Activated naive CD4-positive, alpha-beta T cell (primary cell): ENCODE data around the gene UPK3BL2.
"Not testable (repeated sequence)": the region's sequence is repeated elsewhere in the genome, so short reads cannot be mapped to it uniquely, and the experiment has no call there.

Experiments
- DNase-seq, 4 experiments: peaks; one replicate each; lab custom pipeline; 2025; lab: John Stamatoyannopoulos, UW

UPK3BL2 gene, protein sequence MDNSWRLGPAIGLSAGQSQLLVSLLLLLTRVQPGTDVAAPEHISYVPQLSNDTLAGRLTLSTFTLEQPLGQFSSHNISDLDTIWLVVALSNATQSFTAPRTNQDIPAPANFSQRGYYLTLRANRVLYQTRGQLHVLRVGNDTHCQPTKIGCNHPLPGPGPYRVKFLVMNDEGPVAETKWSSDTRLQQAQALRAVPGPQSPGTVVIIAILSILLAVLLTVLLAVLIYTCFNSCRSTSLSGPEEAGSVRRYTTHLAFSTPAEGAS

DNA sequence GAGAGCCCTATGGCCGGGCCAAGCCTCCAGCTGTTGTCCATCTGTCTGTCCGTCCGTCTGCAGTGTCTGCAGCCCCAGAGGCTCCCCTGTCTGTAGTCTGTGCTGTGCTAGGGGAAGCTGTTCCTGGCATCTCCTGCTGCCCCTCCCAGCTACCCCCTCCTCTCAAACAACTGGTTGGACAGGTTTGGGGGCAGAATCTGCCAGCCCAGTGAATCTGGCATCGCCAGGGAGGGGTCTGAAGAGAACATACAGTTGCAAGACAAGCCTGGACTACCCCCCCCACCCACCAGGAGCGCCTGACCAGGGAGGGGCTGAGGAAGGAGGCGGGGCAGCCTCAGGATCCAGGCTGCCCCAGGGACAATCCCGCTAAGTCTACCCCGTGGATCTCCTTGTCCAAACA is at the start of gene UPK3BL2:
UPK3BL2 (minus strand) TSS at position 101 of the 400 bp plus-strand sequence; CDS start at position 41, 60 bp downstream.
- not testable (repeated sequence) for DNase-seq

DNA sequence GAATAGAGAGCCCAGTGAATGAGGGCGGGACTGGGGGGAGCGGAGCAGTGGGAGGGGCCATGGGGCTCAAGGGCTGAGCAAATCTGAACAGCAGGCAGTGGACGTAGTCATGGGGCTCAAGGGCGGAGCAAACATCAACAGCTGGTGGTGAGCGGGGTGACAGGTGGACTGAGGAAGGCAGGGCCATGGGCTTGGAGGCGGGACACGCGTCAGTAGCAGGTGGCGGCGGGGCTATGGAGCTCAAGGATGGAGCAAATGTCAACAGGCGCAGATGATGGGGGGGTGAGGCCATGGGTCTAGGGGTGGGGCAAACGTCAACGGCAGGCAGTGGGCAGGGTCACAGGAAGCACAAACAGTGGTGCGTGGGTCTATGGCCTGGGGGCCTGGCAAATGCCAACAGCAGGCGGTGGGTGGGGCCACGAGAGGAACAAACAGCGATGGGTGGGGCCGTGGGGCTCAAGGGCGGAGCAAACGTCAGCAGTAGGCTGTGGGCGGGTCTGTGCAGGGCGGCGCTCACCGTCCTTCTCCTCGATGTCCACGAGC is 49.1 kb upstream of the UPK3BL2 start:
- DNase-seq: not testable (repeated sequence)

DNA sequence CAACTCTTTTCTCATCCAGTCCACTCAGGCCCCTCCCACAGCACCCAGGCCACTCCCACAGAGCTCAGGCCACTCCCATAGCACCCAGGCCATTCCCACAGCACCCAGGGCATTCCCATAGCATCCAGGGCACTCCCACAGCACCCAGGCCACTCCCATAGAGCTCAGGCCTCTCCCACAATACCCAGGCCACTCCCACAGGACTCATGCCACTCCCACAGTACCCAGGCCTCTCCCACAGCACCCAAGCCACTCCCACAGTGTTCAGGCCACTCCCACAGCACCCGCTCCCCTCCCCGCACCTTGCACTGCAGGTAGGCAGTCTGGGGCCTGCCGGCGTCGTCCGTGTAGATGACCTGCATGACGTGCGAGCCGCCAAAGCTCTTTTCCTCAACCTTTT is 46.4 kb upstream of the UPK3BL2 start:
- DNase-seq: not testable (repeated sequence)

DNA sequence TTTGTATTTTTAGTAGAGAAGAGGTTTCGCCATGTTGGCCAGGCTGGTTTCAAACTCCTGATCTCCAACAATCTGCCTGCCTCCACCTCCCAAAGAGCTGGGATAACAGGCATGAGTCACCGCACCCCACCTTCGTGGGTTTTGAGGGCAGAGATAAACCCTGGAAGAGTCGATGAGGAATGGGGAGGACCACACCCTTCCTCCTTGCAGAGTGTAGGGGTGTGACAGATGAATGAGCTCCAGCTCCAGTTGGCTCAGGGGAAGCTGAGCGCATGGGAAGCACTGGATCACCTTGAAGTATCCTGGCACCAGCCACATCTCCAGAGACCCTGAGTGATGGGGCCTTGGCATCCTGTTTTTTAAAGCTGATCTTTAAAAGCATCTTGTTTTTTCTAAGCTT is 40.0 kb upstream of the UPK3BL2 start:
- DNase-seq: not testable (repeated sequence)

DNA sequence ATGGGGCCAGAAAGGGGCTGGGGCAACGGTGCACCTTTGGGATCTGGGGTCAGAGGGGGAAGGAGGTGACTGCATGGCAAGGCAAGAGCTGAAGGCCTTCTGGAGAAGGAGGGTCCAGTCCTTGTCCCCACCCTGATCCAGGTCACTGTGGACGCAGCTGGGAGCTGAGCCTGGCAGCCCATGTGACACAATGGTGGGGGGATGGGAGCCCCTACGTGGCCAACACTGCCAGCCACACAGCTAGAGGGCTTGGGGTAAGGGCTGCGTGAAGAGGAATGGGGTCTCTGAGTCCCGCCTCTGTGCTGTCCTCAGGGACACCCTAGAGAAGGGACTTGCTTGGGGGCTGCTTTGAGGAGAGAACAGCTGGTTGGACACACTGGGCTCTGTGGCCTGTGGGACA is 38.2 kb upstream of the UPK3BL2 start:
- DNase-seq: not testable (repeated sequence)

DNA sequence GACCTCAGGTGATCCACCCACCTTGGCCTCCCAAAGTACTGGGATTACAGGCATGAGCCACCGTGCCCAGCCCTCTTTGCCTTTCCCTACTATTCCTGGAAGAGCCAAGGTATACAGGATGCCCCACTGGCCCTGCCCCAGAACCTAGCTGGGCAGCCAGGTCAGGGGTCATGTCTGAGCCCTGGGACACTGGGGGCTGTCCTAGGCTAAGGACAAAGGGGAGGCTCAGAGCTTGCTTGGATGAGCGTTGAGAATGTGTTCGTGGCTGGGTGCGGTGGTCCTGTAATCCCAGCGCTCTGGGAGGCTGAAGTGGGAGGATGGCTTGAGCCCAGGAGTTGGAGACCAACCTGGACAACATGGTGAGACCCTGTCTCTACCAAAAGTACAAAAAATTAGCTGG is 35.0 kb upstream of the UPK3BL2 start:
- not testable (repeated sequence) for DNase-seq

DNA sequence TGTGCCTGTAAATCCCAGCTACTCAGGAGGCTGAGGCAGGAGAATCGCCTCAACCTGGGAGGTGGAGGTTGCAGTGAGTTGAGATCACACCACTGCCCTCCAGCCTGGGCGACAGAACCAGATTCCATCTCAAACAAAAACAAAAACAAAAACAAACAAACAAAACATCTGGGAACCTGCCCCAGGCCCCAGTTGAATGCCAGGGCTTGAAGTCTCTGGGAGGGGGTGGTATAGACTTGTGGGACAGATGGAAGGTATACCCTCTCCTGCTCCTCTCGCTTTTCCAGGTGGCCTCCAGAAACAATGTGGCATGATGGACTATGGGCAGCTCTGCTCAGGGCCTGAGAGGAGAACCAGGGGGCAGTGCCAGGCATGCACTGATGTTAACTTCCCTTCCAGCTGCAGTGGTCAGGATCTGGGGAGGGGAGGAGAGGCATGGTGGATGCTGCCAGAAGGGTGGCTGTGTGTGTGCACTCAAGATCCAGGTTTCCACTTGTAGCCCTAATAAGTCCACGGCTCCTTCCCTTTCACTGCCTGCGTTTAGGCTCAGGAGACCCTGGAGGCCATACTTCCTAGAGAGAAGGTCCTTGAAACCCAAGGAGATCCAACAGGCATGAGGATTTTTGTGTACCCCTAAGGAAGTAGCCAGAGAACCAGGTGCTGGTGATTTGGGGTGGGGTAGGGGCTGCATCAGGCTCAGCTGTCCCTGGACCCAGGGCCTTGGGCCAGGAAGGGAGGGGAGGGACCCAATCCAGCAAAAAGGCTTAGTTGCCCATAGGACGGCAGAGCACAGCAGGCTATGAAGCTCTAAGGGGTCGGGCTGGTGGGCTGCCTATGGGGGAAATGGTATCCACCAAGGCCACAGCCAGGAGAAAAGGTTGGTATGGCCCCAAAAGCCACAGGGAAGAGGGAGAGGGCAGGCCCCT is 34.1 kb upstream of the UPK3BL2 start:
- not testable (repeated sequence) for DNase-seq

DNA sequence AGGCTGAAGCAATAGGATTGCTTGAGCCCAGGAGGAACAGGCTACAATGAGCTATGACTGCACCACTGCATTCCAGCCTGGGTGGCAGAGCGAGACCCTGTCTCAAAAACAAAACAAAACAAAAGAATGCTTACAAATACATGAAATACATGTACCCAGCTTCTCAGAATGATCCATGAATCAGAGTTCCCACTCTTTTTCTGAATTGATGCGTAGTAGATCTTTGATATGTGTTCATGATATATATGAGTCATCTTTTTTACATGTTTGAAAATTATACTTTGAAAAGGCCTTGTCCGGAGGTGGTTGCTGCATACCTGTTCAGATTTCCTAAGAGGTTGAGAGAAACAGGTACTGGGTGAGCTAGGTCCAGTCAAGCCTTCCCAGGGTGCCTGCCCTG is 32.9 kb upstream of the UPK3BL2 start:
- not testable (repeated sequence) for DNase-seq

DNA sequence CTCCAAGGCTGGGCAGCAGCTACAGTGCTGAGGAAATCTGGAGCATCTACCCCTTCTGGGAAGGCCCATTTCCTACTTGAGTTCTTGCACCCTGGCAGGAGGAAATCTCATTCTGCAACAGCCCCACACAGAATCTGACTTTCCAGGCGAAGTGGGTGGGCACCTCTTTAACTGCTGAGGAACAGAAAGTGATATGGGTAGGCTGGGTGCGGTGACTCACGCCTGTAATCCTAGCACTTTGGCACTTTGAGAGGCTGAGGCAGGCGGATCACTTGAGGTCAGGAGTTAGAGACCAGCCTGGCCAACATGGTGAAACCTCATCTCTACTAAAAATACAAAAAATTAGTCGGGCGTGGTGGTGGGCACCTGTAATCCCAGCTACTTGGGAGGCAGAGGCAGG is 31.1 kb upstream of the UPK3BL2 start:
- not testable (repeated sequence) for DNase-seq

DNA sequence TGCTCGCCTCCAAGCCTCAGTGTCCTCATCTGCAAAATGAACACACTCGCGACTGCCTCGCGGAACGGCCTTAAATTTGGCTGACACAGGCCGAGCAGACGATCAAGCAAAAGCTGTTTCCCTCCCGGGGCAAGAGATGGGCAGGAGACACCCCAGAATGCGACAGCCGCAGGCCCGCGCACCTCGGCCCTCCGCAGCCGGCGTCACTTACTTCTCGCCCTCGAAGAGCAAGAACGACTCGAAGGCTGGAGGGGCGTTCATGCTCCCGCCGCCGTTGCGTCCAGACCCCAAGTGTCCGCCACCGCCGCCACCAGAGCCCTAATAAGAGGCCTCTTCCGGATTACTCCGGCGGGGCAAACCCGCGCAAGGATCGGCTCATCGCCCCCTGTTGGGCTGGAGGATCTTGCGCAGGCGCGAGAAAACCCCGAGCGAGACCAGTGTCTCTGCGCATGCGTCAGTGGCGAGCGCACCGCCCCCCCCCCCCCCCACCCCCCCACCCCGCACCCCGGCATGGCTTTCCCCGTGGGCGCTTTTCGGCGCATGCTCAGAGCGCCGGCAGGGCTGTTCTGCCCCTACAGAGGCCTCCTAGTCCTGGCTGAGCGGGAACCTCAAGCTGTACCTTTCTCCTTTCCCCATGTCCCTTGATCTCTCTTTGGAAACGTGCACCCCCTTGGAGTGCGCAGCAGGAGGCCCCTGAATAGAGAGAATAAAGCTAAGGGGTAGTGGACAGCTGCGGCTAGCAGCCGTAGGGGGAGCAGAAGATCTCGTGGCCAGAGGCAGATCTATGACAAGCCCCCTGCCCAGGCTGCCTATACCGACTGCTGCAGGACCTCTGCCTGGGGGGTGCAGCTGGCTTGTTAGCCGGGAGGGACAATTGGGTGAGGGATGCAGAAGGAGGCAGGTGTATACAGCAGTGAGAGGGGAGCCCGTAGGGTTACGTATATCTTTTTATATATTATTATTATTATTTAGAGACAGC is 29.1 kb upstream of the UPK3BL2 start, which contains the start of gene POLR2J3:
POLR2J3 (minus strand) TSS at position 323 of the 979 bp plus-strand sequence; CDS start at position 261, 62 bp downstream.
- not testable (repeated sequence) for DNase-seq

DNA sequence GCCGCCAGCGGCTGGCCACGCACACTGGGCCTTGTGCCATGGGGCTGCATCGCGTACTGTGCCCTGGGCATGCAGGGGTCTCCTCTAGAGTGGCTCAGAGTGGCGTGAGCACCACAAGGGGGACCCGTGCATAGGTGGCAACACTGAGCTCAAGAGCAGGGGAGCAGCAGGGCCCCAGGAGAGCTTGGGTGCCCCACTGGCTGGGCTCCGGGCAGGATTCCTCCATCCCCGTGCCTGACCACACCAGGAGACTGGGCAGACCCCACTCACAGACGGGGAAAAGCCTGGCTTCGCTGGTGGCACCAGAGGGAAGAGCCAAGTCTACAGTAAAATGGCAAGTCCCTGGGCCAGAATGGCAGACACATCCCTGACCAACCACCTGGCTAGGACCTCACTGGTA is 25.1 kb upstream of the UPK3BL2 start:
- DNase-seq: not testable (repeated sequence)

DNA sequence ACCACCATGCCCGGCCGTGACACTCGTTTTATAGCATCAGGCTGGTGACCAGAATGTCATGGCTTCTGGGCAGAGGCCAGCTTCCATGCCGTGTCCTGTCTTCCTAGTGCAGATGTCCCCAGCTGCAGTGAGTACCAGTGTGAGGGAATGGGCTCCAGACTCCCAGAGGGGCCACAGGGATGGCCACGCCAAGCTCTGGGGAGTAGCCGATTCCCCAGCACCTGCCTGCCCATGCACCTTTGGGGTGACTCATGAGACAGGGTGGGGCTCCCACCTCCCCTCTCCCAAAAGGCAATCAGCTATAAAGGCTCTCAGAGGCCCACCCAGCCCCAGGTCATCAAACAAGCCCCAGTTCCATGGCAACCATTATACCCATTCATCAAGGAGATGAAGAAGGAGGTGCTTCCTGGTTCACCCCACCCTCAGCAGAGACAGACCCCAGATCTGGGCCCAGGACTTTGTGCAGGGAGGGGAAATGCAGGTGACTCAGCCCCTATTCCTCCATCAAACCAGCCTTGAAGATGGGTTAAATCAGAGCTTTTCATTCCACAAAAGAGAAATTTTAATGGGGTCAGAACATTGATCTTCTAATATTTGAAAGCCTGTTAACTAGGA is 7.4 kb upstream of the UPK3BL2 start, which contains the start of gene SPDYE2:
SPDYE2 (plus strand) TSS at position 419 of the 615 bp plus-strand sequence. CDS start 2,030 bp downstream, outside the sequence.
- not testable (repeated sequence) for DNase-seq

DNA sequence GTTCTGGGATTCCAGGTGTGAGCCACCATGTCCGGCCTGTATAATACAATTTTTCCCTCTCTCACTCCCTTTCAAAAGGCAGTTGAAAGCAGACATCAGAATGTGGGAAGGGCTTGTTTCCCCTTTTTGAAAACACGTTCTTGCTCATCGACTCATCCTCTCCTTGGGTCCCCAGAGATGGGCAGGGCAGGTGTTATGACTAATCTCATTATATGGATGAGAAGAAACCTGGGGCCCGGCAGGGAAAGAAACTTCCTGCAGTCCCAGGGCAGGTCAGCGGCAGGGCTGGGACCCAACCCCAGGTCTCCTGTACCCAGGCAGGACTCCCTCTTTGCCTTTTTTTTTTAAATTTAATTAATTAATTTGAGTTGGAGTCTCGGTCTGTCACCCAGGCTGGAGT is 2.9 kb upstream of the UPK3BL2 start:
- DNase-seq: not testable (repeated sequence)

DNA sequence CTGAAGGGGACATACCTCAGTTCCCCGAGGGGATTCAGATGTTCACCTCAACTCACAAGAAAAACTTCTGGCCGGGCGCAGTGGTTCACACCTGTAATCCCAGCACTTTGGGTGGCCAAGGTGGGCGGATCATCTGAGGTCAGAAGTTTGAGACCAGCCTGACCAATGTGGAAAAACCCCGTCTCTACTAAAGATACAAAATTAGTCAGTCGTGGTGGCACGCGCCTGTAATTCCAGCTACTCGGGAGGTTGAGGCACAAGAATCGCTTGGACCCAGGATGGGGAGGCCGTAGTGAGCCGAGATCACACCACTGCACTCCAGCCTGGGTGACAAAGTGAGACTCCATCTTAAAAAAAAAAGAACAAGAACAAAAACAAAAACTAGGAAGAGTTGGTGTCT is 1.8 kb upstream of the UPK3BL2 start:
- DNase-seq: not testable (repeated sequence)

DNA sequence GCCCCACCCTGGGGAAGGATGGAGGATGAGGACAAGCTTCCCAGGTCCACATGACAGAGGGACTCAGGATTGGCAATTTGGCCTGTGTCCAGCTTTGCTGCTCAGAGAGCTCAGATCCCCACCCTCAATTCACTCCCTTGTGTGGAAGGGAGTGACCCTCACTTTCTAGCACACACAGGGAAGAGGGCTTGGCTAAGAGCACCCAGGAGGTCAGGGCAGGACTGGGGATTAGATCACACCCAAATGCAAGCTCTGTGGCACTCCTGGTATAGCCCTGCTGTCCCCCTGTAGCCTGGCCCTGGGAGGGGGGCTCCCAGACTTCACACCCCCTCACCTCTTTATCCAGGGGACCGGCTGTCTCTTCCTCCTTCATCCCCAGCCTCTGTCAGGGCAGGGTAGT is 876 bp upstream of the UPK3BL2 start:
- not testable (repeated sequence) for DNase-seq

DNA sequence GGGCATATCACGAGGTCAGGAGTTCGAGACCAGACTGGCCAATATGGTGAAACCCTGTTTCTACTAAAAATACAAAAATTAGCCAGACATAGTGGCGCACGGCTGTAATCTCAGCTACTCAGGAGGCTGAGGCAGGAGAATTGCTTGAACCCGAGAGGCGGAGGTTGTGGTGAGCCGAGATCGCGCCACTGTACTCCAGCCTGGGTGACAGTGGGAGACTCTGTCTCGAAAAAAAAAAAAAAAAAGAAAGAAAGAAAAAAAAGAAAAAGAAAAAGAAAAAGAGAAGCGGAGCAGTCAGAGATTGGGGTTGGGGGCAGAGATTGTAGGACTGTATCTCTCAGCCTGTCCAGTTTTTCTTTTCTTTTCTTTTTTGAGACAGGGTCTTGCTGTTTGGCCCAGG is 725 bp downstream of the UPK3BL2 start:
- not testable (repeated sequence) for DNase-seq

DNA sequence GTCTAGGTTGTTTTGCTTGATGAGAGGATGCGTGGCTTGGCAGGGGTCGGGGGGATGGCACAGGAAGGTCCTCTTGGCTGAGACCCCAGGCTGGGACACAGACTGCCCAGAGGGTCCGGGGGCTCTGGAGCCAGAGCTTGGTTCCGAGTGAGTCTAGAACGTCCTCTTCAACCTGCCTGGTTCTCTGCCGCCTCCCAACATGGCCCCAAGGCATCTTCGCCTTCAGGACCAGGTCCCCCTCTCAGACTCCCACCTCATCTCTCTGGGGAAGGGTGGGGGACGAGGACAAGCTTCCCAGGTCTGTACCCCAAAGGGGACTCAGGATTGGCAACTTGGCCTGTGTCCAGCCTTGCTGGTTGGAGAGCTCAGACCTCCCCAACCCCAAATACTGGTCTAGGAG is 1.4 kb downstream of the UPK3BL2 start:
- not testable (repeated sequence) for DNase-seq

DNA sequence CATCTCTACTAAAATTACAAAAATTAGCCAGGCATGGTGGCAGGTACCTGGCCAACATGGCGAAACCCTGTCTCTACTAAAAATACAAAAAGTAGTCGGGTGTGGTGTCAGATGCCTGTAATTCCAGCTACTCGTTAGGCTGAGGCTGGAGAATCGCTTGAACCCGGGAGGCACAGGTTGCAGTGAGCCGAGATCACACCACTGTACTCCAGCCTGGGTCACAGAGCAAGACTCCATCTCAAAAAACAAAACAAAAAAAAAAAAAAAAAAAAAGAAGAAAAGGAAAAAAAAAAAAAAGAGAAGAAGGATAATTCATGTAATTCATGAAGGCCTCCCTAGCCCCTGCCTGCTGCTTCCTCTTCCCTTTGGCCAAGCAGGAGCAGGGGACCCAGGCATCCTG is 2.9 kb downstream of the UPK3BL2 start:
- DNase-seq: not testable (repeated sequence)

DNA sequence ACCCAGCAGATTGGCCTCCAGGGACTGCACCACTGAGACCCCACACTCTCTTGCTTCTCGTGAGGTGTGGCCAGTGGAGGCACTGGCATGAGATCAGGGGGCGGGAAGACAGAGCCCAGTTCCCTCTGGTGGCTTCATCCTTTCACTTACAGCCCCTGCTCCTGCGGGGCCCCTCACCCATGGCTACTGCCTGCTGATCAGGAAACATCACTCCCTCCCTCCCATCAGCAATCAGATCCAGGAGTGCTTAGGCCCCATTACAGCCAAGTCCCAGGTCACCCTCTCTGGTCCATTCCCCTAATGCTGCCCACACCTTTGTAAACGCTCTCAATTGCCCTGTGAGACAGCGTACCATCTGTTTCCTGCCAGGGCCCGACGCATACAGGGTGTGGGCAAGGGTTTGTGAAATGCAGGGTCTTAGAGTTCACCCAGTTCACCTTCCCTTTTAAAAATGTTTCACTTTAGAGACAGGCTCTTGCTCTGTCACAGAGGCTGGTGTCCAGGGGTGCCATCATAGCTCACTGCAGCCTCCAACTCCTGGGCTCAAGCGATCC is 8.4 kb downstream of the UPK3BL2 start:
- DNase-seq: not testable (repeated sequence)

DNA sequence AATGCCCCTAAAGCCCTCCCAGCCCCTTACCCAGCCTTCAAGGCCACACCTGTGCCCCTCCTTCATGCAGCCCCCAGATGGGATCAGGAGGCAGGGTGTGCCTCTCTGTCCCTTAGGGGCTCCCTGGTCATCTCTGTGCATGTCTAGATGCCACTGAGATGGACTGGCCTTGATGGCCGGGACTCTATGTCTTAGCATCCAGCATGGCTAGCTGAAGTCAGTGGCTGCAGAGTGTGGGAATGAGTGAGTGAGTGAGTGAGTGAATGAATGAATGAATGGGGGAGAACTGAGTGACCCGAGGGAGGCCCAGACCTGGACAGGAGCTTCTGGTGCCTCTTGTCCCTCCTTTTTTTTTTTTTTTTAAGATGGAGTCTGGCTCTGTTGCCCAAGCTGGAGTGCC is 11.4 kb downstream of the UPK3BL2 start:
- not testable (repeated sequence) for DNase-seq
